HEK293 (cell line): Measurements from ENCODE around the gene FRMD3.

ENCODE experiments used
- TCF7L2 ChIP-seq: IDR thresholded peaks from 2 replicates; pipeline ENCODE4 v1.6.1; 2011; ENCODE audit warnings: low read depth, mild to moderate bottlenecking, inconsistent platforms, low read length, moderate library complexity, borderline replicate concordance
- TF ChIP-seq, protein P1 (sequence below): fragments of 450-650 bp; formaldehyde crosslinking; IDR thresholded peaks from 2 replicates; pipeline ENCODE4 v1.5.1; 2016; ENCODE audit warnings: missing biosample characterization, missing genetic modification characterization
- TF ChIP-seq, protein P2 (sequence below): fragments of 450-650 bp; formaldehyde crosslinking; IDR thresholded peaks from 2 replicates; pipeline ENCODE4 v1.5.1; 2016; ENCODE audit warnings: missing biosample characterization, missing genetic modification characterization

DNA sequence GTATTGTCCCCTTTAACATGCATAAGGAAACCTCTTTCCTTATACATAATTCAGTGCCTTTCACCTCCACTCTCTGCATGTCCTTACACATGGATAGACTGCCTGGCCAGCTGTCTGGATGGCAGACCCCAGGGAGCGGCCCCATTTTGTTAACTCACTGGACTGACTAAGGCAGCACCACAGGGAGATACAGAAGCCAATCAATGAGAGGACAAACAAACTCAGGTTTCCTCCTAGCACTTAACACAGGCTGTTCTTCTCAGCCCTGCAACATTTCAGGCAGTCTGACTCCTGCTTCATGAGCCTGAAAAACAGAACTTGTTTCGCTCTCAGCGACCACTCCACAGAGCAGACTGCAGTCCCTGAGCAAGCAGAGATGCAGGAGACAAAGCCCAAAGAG is 339.8 kb downstream of the FRMD3 start:
- TF ChIP-seq, protein P1, sequence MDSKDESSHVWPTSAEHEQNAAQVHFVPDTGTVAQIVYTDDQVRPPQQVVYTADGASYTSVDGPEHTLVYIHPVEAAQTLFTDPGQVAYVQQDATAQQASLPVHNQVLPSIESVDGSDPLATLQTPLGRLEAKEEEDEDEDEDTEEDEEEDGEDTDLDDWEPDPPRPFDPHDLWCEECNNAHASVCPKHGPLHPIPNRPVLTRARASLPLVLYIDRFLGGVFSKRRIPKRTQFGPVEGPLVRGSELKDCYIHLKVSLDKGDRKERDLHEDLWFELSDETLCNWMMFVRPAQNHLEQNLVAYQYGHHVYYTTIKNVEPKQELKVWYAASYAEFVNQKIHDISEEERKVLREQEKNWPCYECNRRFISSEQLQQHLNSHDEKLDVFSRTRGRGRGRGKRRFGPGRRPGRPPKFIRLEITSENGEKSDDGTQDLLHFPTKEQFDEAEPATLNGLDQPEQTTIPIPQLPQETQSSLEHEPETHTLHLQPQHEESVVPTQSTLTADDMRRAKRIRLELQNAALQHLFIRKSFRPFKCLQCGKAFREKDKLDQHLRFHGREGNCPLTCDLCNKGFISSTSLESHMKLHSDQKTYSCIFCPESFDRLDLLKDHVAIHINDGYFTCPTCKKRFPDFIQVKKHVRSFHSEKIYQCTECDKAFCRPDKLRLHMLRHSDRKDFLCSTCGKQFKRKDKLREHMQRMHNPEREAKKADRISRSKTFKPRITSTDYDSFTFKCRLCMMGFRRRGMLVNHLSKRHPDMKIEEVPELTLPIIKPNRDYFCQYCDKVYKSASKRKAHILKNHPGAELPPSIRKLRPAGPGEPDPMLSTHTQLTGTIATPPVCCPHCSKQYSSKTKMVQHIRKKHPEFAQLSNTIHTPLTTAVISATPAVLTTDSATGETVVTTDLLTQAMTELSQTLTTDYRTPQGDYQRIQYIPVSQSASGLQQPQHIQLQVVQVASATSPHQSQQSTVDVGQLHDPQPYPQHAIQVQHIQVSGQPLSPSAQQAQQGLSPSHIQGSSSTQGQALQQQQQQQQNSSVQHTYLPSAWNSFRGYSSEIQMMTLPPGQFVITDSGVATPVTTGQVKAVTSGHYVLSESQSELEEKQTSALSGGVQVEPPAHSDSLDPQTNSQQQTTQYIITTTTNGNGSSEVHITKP = no peak
- TF ChIP-seq, protein P2, sequence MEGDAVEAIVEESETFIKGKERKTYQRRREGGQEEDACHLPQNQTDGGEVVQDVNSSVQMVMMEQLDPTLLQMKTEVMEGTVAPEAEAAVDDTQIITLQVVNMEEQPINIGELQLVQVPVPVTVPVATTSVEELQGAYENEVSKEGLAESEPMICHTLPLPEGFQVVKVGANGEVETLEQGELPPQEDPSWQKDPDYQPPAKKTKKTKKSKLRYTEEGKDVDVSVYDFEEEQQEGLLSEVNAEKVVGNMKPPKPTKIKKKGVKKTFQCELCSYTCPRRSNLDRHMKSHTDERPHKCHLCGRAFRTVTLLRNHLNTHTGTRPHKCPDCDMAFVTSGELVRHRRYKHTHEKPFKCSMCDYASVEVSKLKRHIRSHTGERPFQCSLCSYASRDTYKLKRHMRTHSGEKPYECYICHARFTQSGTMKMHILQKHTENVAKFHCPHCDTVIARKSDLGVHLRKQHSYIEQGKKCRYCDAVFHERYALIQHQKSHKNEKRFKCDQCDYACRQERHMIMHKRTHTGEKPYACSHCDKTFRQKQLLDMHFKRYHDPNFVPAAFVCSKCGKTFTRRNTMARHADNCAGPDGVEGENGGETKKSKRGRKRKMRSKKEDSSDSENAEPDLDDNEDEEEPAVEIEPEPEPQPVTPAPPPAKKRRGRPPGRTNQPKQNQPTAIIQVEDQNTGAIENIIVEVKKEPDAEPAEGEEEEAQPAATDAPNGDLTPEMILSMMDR (tag by site-specific recombination) = no peak
- TF ChIP-seq TCF7L2 = no peak
